H1 (cell line): ENCODE measurements around the gene TFG. TPM values are rescaled to one million over a fixed set of nuclear protein-coding genes. Genes with fewer than 3 reads are reported as not detected.

Experiments
- CTCF ChIA-PET: fragments of 300-600 bp; sonication (Branson Sonifier 250); formaldehyde crosslinking; loops from one replicate; lab custom pipeline; 2021; ENCODE audit not compliant: partially characterized antibody; lab: Charles Lee
- POLR2A ChIA-PET: fragments of 300-600 bp; sonication (Branson Sonifier 250); formaldehyde crosslinking; loops from one replicate; lab custom pipeline; 2021; ENCODE audit warnings: inconsistent platforms; ENCODE audit not compliant: partially characterized antibody; lab: Charles Lee
- DNase-seq, 2 experiments: peaks; one replicate each; pipeline versions ENCODE4 v3.0.0 to v3.0.0-alpha.2; 2010 to 2022; ENCODE audit warnings: low spot score in 2 of 2, low read depth in 1 of 2, mixed read lengths in 1 of 2
- FAIRE-seq: peaks from 2 replicates; lab custom pipeline; 2011; peaks lifted over from hg19 to GRCh38; lab: Jason Lieb, UNC
- H2AFZ ChIP-seq: 2 replicates; pipeline ENCODE4 v1.8.1; 2012; ENCODE audit warnings: low read length, inconsistent platforms
- H2AK5ac ChIP-seq: 2 replicates; pipeline ENCODE4 v1.6.1; 2013; ENCODE audit warnings: low read depth, low read length
- H2BK120ac ChIP-seq: replicated peaks from 2 replicates; pipeline ENCODE3; 2013; ENCODE audit warnings: low read depth, low read length, inconsistent platforms
- H2BK12ac ChIP-seq: 2 replicates; pipeline ENCODE4 v1.6.1; 2013; ENCODE audit warnings: low read depth, low read length
- H2BK15ac ChIP-seq: 2 replicates; pipeline ENCODE4 v1.6.1; 2013; ENCODE audit warnings: low read length
- H2BK20ac ChIP-seq: 2 replicates; pipeline ENCODE4 v1.6.1; 2013; ENCODE audit warnings: low read length
- H2BK5ac ChIP-seq: 2 replicates; pipeline ENCODE4 v1.6.1; 2013; ENCODE audit warnings: low read depth, low read length
- H3K14ac ChIP-seq: 2 replicates; pipeline ENCODE4 v1.6.1; 2013; ENCODE audit warnings: inconsistent platforms; ENCODE audit not compliant: insufficient read length
- H3K18ac ChIP-seq: 2 replicates; pipeline ENCODE4 v1.6.1; 2013; ENCODE audit warnings: low read length; ENCODE audit errors: extremely low read depth
- H3K23ac ChIP-seq: 2 replicates; pipeline ENCODE4 v1.6.1; 2013; ENCODE audit warnings: inconsistent platforms; ENCODE audit not compliant: insufficient read length
- H3K23me2 ChIP-seq: 2 replicates; pipeline ENCODE4 v1.6.1; 2013; ENCODE audit warnings: low read depth, low read length
- H3K27ac ChIP-seq: 2 replicates; pipeline ENCODE4 v1.6.1; 2011; ENCODE audit warnings: low read depth, low read length, inconsistent platforms
- H3K27me3 ChIP-seq, 4 experiments: replicated peaks in 1 of 4; 1 replicate in 1 of 4; 2 replicates in 3 of 4; pipeline versions ENCODE4 v1.6.1 to v1.8.1; 2011 to 2013; ENCODE audit warnings: low read length in 3 of 4, mild to moderate bottlenecking in 3 of 4, inconsistent platforms in 2 of 4, mixed read lengths in 2 of 4, moderate library complexity in 1 of 4; ENCODE audit not compliant: control insufficient read depth in 3 of 4, insufficient read depth in 3 of 4; ENCODE audit errors: extremely low read depth in 1 of 4
- H3K36me3 ChIP-seq, 4 experiments: 2 replicates each; pipeline versions ENCODE4 v1.6.1 to v1.8.1; 2011 to 2013; ENCODE audit warnings: mild to moderate bottlenecking in 4 of 4, low read length in 3 of 4, moderate library complexity in 2 of 4, control low read depth in 1 of 4, inconsistent platforms in 1 of 4; ENCODE audit not compliant: insufficient read depth in 4 of 4, control insufficient read depth in 2 of 4
- H3K4ac ChIP-seq: replicated peaks from 2 replicates; pipeline ENCODE3; 2013; ENCODE audit warnings: low read length, low read depth, mixed read lengths, inconsistent platforms; ENCODE audit not compliant: insufficient read length
- H3K4me1 ChIP-seq, 4 experiments: replicated peaks in 1 of 4; 1 replicate in 1 of 4; 2 replicates in 3 of 4; pipeline versions ENCODE4 v1.6.1 to v1.8.1; 2011 to 2013; ENCODE audit warnings: low read length in 3 of 4, inconsistent platforms in 2 of 4, mixed read lengths in 1 of 4; ENCODE audit not compliant: insufficient read depth in 4 of 4, control insufficient read depth in 3 of 4
- H3K4me2 ChIP-seq, 2 experiments: 2 replicates each; pipeline versions ENCODE4 v1.6.1 to v1.8.1; 2011 to 2013; ENCODE audit warnings: low read depth in 2 of 2, low read length in 2 of 2, control low read depth in 1 of 2, inconsistent platforms in 1 of 2, mild to moderate bottlenecking in 1 of 2; ENCODE audit not compliant: insufficient read depth in 1 of 2
- H3K4me3 ChIP-seq, 4 experiments: fragments of 200-600, 300-600 bp in 1 of 4; sonication (generic), shearing (Covaris generic), sonication (Bioruptor Twin) in 1 of 4; 2 replicates each; pipeline versions ENCODE4 v1.5.1 to v1.8.1; 2011 to 2016; ENCODE audit warnings: low read length in 4 of 4, low read depth in 3 of 4, control low read depth in 2 of 4, inconsistent platforms in 2 of 4, mild to moderate bottlenecking in 2 of 4, mixed read lengths in 1 of 4, moderate library complexity in 1 of 4; ENCODE audit not compliant: insufficient read depth in 2 of 4; ENCODE audit errors: extremely low read depth in 1 of 4
- H3K56ac ChIP-seq: replicated peaks from 2 replicates; pipeline ENCODE3; 2013; ENCODE audit warnings: low read depth, mild to moderate bottlenecking, mixed read lengths, low read length, inconsistent platforms; ENCODE audit not compliant: insufficient read length
- H3K79me1 ChIP-seq: 2 replicates; pipeline ENCODE4 v1.6.1; 2013; ENCODE audit warnings: low read depth, low read length, control low read depth
- H3K79me2 ChIP-seq, 2 experiments: 2 replicates each; pipeline versions ENCODE4 v1.6.1 to v1.8.1; 2012 to 2013; ENCODE audit warnings: low read length in 2 of 2, mild to moderate bottlenecking in 2 of 2, inconsistent platforms in 1 of 2; ENCODE audit not compliant: insufficient read depth in 2 of 2, control insufficient read depth in 1 of 2
- H3K9ac ChIP-seq, 4 experiments: replicated peaks in 1 of 4; 1 replicate in 1 of 4; 2 replicates in 3 of 4; pipeline versions ENCODE4 v1.6.1 to v1.8.1; 2011 to 2013; ENCODE audit warnings: low read depth in 3 of 4, low read length in 3 of 4, control low read depth in 2 of 4, mild to moderate bottlenecking in 2 of 4, moderate library complexity in 2 of 4, inconsistent platforms in 1 of 4; ENCODE audit errors: extremely low read depth in 1 of 4
- H3K9me3 ChIP-seq, 2 experiments: 2 replicates each; pipeline versions ENCODE4 v1.6.1 to v1.8.1; 2012 to 2013; ENCODE audit warnings: mild to moderate bottlenecking in 2 of 2, moderate library complexity in 2 of 2, control low read depth in 1 of 2, inconsistent platforms in 1 of 2, low read depth in 1 of 2, low read length in 1 of 2, mixed read lengths in 1 of 2; ENCODE audit not compliant: insufficient read depth in 2 of 2
- H4K20me1 ChIP-seq, 2 experiments: replicated peaks in 1 of 2; 2 replicates each; pipeline versions ENCODE3 to v1.8.1; 2011 to 2013; ENCODE audit warnings: inconsistent platforms in 2 of 2, low read length in 2 of 2, mild to moderate bottlenecking in 1 of 2; ENCODE audit not compliant: insufficient read depth in 2 of 2, control insufficient read depth in 1 of 2
- H4K5ac ChIP-seq: 2 replicates; pipeline ENCODE4 v1.6.1; 2013; ENCODE audit warnings: low read length, low read depth, mixed read lengths, inconsistent platforms; ENCODE audit not compliant: insufficient read length
- H4K8ac ChIP-seq: 2 replicates; pipeline ENCODE4 v1.8.0; 2013; ENCODE audit warnings: mild to moderate bottlenecking, moderate library complexity, low read length, inconsistent platforms; ENCODE audit not compliant: insufficient read depth; ENCODE audit errors: extremely low read depth
- H4K91ac ChIP-seq: replicated peaks from 2 replicates; pipeline ENCODE3; 2013; ENCODE audit warnings: low read length, mixed read lengths, inconsistent platforms; ENCODE audit not compliant: insufficient read length
- ASH2L ChIP-seq: fragments of 200-600, 300-600 bp; sonication (generic); IDR thresholded peaks from one replicate; pipeline ENCODE4 v1.7.1; 2017; ENCODE audit warnings: low read length
- WGBS, 2 experiments: shearing (Covaris generic) in 1 of 2; methylation state at CpG; one replicate each; pipeline versions ENCODE4 v1.1.6 to v1.1.7; 2013 to 2015; ENCODE audit warnings: low lambda C conversion rate in 2 of 2, mixed read lengths in 2 of 2, inconsistent platforms in 1 of 2, low coverage in 1 of 2, missing lambda C conversion rate in 1 of 2; ENCODE audit not compliant: insufficient replicate concordance in 2 of 2, insufficient coverage in 1 of 2, insufficient read length in 1 of 2; ENCODE audit errors: extremely low coverage in 1 of 2, missing lambda C conversion rate in 1 of 2; 5-methylcytosine and 5-hydroxymethylcytosine counted together
- polyA plus RNA-seq, 7 experiments: library from polyadenylated mRNA; depleted of rRNA in 3 of 7; stranded (reverse) in 5 of 7; unstranded in 2 of 7; fragments of >200 nt in 5 of 7; fragments of 200-250 nt in 2 of 7; gene quantifications; 1 replicate in 5 of 7; 2 replicates in 1 of 7; 4 replicates in 1 of 7; pipeline versions ENCODE4 v1.2.1 to v1.2.3, GENCODE V29; 2011 to 2013; ENCODE audit warnings: missing spikeins in 2 of 7, mixed read lengths in 2 of 7
- total RNA-seq: library from RNA; stranded (reverse); fragmentation: NEBNext Ultra II Directional; extraction: Animal tissue kit (Norgen Biotek cat#: 25700); gene quantifications from 2 replicates; pipeline ENCODE4 v1.2.1, GENCODE V29; 2021

Gene TFG
- total and polyA plus RNA-seq, 2 of the 8 experiments (the other 6 are each of a cell fraction or from before 2014, with no cell fraction given), result 81.9 to 98.4 TPM

- H3K9ac ChIP-seq, result no peak overlapping the region
- no peak overlapping the region for H3K23ac ChIP-seq
- no peak overlapping the region for H4K91ac ChIP-seq
- H2BK15ac ChIP-seq, result no peak overlapping the region
- no peaks in the 10 kb centered on the region for H3K23me2 ChIP-seq
- no peak overlapping the region for H3K27ac ChIP-seq
- no peak overlapping the region for H3K18ac ChIP-seq
- H2BK120ac ChIP-seq, result no peak overlapping the region
- H3K36me3 ChIP-seq, result peaks cover 7 to 54% (median 22%) of the 10 kb centered on the region in 4 experiments; a peak in 7 of 8 replicates
- no peaks in the 10 kb centered on the region for H4K20me1 ChIP-seq
- no peaks in the 10 kb centered on the region for H3K9me3 ChIP-seq
- H3K79me2 ChIP-seq, result no peaks in the 10 kb centered on the region
- H2BK12ac ChIP-seq, result no peak overlapping the region
- 94% methylated on average over 6 of the region's 6 CpGs; no CpG with 5 or more reads in 1 of the 2 experiments for WGBS, 2 experiments
- H3K4me2 ChIP-seq, result no peak overlapping the region
- no peaks in the 10 kb centered on the region for H3K4me1 ChIP-seq
- no peak overlapping the region for H4K8ac ChIP-seq
- no peaks in the 10 kb centered on the region for H3K79me1 ChIP-seq
- H2AK5ac ChIP-seq, result no peak overlapping the region
- FAIRE-seq, result no peak
- no peak overlapping the region for H2AFZ ChIP-seq
- H3K14ac ChIP-seq, result no peak overlapping the region
- POLR2A ChIA-PET, result interaction anchor here (0.6 to 1.5 kb wide), 2 partner anchors 12 to 13 kb away, joined by 3 to 5 read pairs; no protein-coding TSS in a partner anchor
- H3K27me3 ChIP-seq, result no peaks in the 10 kb centered on the region
- CTCF ChIA-PET, result no interaction called here
- DNase-seq, result no peak
- H3K4ac ChIP-seq, result no peak overlapping the region
- H4K5ac ChIP-seq, result no peak overlapping the region
- no peak overlapping the region for H3K4me3 ChIP-seq
- H3K56ac ChIP-seq, result no peak overlapping the region
- H2BK20ac ChIP-seq, result no peak overlapping the region
- H2BK5ac ChIP-seq, result no peak overlapping the region
- no peak for TF ChIP-seq ASH2L
Observed at GRCh38 chr3:100748220-100748619, 38.9 kb downstream of the TFG start.
